Hematopoietic multipotent progenitor cell (in vitro differentiated cells): ENCODE results near the gene CDKN2A. TPM values are rescaled to one million over a fixed set of nuclear protein-coding genes. Genes with fewer than 3 reads are reported as not detected.
A peak's percentile ranks its signal among the peaks of the same experiment; 100 is the strongest.

Experiments used
- DNase-seq, 3 donors: peaks; one replicate each; pipeline ENCODE4 v3.0.0-alpha.2; 2011 to 2015; ENCODE audit warnings: low read depth in 2 of 3, low spot score in 2 of 3
- total RNA-seq: library from RNA; depleted of rRNA; stranded (reverse); fragments of >200 nt; gene quantifications from one replicate; pipeline ENCODE4 v1.2.3, GENCODE V29; 2012

The CDKN2A gene
- total RNA-seq = 0.27 TPM

DNA sequence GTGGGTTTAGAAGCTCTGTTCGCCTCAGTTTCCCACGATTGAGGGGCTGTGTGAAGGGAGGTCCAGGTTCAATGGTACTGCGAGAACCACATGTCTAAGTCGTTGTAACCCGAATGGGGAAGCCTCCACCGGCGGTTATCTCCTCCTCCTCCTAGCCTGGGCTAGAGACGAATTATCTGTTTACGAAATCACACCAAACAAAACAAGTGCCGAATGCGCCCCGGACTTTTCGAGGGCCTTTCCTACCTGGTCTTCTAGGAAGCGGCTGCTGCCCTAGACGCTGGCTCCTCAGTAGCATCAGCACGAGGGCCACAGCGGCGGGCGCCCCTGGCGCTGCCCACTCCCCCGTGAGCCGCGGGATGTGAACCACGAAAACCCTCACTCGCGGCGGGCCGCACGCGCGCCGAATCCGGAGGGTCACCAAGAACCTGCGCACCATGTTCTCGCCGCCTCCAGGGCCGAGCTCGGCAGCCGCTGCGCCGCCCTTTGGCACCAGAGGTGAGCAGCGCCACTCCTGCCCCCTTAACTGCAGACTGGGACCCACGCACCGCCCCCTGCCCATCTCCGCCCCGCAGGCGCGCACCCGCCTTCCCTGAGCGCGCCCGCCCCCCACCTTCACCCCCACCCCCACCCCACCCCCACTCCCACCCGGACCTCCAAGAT is at the start of gene CDKN2A:
TSS of gene CDKN2A (minus strand) at position 500 of the 663 bp plus-strand sequence.
- DNase-seq = no peak

DNA sequence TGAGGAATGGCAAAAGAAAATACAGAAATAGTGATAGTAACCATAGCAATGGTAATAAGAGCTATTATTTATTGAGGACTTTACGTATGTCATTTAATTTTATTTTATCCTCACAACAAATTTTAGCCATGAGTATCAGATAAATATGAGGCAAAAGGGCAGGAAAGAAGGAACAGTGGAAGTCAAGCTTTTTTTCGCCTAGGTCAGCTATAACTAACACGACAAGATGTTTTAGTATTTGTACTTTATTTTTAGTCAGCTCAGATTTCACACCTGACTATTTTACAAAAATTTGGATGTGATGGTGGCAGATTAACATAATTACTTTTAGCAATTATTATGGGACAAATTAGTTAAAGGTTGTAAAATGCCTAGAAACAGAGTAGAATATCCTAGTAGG is 49.7 kb upstream of the CDKN2A start:
- DNase-seq = no peak

DNA sequence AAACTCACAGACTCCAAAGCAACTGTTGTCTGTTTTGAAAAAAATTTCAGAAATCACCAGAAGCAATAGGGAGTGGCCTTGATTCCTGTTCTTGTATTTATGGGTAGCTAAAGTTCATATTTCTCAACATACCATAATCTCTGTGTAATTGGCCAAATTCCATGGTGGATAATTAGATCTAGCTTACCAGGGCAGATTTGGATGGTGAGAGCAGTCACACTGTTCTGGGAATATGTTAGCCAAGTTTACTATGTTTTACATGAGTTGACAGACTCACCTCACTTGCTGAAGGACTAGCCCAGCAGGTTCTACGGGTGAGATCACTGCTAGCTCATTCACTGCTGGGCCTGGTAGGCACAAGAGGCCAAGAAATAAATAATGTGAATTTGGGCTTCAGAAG is 47.6 kb upstream of the CDKN2A start:
- DNase-seq = no peak

DNA sequence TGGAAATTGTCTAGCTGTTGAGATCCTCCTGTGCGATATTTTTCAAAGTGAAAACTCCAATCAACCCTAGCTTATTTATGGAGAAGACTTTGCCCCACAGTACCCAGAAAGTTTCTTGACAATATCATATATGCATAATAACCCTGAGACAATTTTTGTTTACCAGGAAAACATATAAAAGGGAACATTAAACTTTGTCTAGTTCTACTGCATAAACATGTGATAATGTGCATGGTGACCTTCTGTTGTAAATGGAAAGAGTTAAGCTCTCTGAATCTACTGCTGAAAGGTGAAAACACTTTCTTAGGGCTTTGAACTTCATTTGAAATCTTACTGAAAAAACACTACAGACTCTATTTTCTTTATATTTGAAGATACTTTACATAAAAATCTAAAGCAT is 47.2 kb upstream of the CDKN2A start:
- DNase-seq = no peak

DNA sequence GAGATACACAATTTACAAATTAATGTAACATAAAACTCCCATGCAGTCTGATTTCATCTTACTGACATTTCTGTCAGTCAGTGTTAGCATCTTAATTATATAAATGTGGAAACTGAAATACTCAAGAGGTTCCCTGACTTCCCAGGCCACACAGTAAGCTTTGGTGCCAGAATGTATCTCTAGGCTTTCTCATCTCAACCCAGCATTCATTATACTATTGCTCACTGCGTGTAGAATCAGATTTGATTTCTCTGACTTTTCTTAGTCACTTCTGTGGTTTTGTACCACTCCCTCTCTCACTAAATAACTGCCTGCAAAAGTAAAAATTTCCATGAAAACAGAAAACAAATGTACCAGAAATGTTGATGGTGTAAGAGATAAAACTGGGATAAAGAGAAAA is 46.6 kb upstream of the CDKN2A start:
- no peak for DNase-seq

DNA sequence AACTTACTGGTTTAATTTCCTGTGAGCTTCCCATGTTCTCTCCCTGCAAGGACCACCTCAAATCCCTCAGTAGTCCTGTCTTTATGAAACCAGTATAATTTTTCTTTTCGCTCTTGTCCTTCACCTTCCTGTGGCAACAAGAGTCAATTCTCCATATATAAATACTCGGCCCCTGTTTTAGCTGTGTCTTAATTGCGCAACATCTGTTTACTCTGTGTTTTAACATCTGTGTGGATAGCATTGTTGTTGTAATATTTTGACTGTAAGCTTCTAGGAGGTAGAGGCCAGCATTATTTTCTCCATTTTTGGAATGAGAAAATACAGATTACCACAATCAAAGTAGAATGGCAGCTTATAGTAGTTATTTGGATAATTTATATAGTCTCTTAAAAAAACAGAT is 45.1 kb upstream of the CDKN2A start:
- DNase-seq = no peak

DNA sequence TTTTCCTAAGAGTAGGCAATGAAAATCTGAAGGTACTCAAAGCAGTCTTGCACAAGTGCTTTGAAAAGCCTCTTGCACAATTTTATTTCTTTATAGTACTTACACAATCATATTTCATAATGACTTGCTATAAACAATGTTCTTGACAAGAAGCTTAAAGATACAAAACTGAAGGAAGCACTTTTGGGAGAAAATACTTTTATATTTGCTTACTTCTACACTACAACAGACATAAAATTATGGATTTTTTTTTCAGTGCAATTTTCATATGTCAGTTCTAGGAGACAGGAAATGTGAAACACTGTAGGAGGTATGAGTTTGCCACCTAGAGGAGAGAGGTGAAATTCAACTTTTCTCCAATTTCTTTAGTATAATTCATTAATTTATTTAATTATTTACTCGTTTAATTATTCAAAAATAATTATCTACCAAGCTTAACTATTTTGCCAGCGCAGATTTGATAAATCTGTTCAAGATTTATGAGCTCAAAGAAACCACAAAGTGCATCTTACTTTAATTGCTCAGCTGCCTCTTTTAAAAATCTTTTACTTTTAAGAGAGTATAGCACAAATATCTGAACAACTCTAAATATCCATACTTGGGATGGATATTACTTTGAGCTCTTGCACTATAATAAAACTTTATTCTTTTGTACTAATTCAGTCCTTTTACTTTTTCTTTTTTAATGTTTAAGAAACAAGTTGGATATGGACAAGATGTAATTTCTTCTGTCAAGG is 43.9 kb upstream of the CDKN2A start:
- peak in 2 of 3 donors; percentile 14 to 26 for DNase-seq

DNA sequence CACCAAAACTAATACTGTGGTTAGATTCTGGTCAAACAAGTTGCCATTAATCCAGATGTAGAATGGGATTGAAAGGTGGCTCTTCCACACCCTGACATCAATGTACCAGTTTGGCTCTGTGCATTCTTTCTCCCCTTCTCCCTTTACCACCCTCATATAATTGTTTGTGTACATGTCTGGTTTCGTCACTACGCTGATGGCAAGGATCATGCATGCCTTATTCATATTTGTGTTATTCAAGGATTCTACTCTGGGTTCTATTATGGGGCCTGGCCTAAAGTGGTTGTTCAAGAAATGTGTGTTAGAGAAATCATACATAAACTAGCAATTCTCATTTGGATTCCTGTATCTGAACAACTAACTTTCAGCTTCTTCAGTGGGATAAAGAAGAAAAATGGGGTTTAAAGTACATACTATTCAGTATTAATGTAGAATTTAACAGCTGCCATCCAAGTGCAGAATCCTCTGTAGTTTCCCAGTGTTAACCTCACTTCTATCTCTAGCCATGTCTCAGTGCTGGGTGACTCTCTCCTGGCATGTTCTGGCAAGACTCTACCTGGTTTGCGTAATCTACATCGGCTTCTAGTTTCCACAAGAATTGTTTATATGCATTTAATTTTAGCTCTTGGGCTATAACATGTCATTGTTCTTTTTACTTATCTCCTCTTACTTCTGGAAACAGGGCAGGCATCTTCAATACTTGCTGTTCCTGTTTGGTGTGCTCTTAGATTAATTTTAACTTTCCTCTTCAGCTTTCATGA is 42.9 kb upstream of the CDKN2A start:
- DNase-seq = no peak

DNA sequence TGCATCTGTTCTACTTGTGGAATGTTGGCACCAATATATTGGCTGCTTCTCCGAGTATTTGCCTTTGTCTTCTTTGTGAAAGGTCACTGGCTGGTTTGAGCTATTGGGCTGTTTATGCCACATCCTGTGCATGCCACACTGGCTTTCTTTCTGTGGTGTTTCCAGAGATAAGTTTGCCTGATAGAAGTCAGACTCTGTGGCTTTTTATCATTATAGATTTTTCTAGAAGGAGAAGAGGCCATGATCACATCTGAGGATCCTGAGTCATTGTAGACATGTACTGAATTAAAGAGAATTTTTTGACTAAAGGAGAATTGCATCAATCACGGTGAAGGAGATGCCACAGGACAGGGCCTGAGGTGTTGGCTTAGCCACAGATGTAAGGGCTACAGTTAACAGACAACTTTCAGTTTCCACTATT is 41.4 kb upstream of the CDKN2A start:
- no peak for DNase-seq

DNA sequence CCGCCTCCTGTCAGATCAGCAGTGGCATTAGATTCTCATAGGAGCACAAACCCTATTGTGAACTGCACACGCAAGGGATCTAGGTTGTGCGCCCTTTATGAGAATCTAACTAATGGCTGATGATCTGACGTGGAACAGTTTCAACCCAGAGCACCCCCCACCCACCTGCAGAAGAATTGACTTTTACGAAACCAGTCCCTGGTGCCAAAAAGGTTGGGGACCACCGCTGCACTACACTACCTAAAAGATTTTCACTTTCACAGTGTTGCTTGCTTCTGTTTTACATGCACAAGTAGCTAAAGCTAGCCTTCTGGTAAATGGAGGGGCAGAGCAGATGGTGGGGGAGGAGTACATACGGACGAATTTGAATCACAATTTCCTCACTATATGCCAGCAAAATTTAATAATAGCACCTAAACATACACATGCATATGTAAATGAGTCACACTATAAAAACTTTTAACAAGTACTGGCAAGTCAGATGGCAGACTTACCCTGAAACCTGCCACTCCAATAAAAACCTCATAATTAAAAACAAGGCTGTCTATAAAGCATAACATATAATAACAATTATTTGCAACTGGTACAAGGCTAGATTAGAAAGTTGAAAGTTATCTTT is 38.9 kb upstream of the CDKN2A start:
- no peak for DNase-seq

DNA sequence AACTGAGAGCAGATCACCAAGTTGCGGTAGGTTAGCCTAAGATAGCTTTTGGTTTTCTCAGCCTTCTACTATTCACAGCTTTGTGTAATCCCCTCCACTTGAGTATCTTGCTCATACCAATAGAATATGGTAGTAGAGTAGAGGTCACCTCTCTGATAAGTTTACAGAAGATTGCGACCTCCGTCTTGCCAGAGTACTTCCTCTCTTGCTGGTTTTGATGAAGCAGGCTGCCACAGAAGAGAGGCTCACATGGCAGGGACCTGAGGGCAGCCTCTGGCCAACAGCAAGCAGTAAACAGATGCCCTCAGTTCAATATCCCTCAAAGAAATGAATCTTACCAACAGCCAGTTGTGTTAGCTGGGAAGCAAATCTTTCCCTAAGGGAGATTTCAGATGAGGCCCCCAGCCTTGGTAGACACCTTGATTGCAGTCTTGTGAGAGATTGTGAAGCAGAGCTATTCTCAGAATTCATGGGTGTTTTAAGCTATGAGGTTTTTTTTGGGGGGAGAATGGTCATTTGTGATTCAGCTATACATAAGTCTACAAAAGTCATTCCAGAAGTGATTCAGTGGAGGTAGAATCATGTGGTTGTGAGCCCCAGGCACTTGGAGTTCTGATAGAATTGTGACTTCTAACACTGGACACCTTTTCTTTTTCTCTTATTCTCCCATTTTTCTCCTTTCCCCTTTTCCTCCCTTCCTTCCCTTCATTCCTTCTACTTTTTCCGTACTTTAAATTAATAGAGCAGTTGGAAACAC is 37.6 kb upstream of the CDKN2A start:
- DNase-seq = no peak

DNA sequence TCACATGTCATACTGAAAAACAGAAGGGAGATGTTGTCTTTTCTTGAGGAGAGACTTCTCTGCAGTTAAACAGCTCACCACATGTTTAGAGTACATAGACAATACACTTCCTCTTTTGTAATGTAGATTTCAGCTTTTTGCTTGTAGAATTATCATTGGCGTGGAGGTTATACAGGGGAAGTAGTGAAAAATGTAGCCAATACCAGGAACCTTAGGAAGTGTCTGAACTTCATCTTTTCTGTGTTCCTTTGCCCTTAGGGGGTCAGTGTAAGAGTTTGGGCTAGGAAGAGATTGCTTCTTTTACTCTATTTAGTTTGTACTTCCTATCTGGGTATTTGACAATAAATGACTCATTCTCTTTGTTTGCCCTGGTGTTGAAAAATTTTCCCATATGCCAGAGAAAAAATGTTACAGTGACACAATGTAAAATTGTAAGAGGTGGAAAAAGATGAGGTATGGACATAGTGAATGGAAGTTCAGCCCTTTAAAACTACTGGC is 36.0 kb upstream of the CDKN2A start:
- DNase-seq = peak in 1 of 3 donors; percentile 66

DNA sequence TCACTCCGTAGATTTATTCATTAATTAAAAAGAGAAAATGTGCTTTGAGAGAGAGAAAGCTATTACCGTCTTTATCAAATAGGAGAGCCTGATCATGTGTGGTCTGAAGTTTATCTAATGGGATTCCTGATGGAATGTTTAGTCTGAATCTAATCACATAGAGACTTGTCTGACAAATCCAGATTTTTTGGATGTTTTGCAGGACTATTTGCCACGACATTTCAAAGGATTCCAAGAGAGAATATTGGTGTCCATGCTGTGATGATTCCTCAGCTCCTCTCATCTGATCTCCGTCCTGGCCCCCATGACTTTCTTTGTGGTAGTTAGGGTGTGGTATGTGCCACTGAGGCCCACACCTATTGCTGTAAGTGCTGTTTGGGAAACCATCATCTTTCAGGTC is 35.0 kb upstream of the CDKN2A start:
- DNase-seq = no peak

DNA sequence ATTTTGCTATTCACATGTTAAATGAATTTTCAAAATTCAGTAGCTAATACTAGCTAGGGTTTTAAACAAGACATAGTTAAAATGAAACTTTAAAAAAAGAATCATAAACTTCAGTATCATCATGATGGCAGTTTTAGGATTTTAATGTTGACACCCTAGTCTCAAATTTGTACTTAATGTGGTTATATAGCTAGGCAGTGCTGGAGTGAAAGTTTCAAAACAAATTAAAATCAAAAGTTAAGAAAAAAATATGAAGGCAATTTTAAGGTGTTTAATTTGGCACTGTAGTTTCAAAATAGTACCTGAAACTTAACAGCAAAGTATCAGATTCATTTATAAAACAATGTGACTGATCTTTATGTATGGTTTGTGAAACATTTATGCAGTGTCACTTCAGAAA is 34.2 kb upstream of the CDKN2A start:
- DNase-seq = no peak

DNA sequence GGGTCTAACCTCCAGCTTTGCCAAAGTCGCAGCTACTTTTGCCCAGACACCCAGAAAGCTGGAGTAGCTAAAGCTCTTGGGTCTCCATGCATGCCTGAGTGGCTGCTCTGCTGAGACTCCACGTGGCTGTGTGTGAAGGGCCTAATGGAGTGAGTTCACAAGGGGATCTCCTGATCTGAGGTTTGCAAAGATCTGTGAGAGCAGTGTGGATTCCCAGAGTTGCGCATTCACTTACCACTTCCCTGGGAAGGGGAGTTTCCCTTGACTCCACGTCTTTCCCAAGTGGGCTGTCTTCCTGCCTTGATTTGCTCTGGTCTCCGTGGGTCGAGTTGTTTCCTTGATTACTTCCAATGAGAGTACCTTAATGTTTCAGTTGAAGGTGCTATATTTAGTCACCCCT is 32.5 kb upstream of the CDKN2A start:
- DNase-seq = no peak

DNA sequence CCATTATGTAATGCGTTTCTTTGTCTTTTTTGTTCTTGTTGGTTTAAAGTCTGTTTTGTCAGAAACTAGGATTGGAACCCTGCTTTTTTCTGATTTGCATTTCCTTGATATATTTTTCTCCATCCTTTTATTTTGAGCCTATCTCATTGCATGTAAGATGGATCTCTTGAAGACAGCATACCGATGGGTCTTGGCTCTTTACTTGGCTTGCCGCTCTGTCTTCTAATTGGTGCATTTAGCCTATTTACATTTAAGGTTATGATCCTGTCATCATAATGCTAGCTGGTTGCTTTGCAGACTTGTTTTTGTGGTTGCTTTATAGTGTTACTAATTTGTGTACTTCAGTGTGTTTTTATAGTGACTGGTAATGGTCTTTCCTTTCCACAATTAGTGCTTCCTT is 28.2 kb upstream of the CDKN2A start:
- DNase-seq = no peak

DNA sequence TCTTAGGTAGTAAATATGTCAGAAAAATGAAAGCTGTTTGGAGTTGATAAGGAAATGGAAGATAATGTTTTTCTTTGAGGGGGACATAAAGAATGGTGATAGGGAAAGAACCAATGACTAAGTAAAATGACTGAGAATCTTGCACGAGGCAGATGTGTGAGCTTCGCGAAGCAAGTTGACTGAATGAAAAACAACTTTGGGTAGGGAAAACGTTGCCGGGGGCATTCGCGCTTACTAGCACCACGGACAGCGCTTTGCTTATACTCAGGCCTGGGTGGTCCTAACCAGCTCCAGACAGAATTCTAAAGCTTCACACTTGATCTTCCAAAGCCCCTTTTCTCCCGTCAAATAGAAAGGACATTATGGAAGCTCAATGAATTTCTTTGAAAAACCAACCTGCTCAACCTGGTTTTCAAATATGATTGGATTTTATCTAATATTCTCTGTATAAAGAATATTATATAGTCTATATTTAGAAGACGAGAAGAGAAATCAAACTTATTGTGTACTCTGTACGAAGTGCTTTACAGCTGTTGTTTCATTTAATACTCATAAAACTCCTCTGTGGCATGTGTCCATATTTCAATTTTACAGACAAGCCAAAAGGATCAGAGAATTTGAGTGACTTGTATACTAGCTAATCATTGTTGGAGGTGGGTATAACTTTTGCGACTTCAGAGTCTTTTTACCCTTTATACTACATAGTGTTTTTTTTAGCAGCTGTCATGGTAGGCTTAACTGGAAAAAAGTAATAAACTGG is 16.9 kb upstream of the CDKN2A start:
- peak in 1 of 3 donors; percentile 73 for DNase-seq

DNA sequence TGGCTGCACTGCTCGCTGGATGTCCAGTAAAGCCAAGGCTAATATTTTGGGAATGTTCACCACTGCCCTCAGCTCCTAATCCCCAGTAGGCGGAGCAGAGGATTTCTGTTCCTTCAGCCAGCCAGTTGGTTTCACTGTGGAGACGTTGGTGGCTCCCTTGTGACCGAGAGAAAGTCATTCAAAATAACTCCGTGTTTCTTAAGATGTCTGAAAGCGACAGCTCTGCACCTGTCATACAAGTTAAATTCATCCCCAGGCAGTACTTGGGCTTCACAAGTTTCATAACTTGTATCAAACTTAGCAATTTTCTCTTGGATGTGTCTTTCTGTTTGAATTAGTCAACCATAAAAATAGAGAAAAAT is 15.3 kb upstream of the CDKN2A start:
- DNase-seq = no peak

DNA sequence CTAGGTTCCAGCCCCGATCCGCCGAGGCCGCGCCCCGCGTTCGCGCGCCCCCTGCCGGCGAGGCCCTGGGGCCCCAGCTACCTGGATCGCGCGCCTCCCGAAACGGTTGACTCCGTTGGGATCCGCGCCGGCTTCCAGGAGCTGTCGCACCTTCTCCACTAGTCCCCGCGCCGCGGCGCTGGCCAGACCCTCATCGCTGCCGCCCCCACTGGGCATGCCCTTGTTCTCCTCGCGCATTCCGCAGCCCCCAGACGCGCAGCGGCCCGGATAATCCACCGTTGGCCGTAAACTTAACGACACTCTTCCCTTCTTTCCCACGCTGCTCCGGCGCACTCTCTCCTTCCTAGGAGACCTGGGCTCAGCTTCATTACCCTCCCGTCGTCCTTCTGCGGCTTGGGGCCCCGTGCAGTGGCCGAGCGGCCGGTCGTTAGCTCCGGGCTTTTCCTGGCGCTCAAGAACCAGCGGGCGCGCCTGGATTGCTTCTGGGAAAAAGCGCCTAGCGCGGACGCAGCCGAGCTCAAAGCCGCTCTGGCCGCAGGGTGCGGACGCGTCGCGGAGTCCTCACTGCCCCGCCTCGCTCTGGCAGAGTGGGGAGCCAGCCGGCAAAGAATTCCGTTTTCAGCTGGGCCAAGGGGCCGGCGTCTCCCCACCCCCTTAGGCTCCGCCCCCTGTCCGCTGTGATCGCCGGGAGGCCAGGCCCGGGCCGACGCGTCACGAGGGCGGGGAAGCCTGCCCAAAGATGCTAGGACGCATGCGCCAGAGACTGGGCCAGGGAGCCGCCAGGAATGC is 14.7 kb upstream of the CDKN2A start, which contains the start of gene CDKN2B:
TSS of gene CDKN2B (minus strand) at position 589 of the 789 bp plus-strand sequence. CDS start at position 237, 352 bp downstream.
- peak in 1 of 3 donors; percentile 46 for DNase-seq
